Measurements from ENCODE around the gene PSKH1. TPM values are rescaled to one million over a fixed set of nuclear protein-coding genes. Genes with fewer than 3 reads are reported as not detected.

Gene PSKH1
- total RNA-seq, 1 experiment from 2014 or later, result 13.8 TPM

GRCh38 chr16:67939507-67940445 is 46.7 kb downstream of the PSKH1 start:
- Histone ChIP-seq H3K27me3 (no peaks in the 10 kb centered on the region), H3K36me3 (peaks cover 2% of the 10 kb centered on the region), H3K9me3 (no peaks in the 10 kb centered on the region), H3K4me3 (no peak overlapping the region)
- DNase-seq, result no peak

DNA sequence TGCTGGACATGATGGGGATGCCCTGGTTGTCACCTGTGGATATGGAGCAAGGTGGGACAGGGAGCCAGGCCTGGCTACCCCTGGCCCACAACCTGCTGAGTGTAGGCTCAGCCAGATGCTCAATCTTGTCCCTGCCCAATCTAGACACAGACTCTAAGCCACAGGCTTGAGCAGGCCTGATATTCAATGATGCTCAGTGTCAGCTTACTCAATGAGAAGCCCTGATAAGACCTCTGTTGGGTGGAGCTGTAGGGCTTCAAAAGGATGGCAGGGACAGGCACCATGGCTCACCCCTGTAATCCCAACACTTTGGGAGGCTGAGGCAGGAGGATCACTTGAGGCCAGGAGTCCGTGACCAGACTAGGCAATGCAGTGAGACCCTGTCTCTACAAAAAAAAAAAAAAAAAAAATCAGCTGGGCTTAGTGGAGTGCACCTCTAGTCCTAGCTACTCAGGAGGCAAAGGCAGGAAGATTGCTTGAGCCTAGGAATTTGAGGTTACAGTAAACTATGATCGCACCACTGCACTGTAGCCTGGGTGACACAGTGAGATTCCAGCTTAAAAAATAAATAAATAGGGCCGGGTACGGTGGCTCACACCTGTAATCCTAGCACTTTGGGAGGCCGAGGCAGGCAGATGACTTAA is 47.5 kb downstream of the PSKH1 start:
- Histone ChIP-seq H3K36me3 (peaks cover 2% of the 10 kb centered on the region), H3K4me3 (no peak overlapping the region), H3K27me3 (no peaks in the 10 kb centered on the region), H3K9me3 (no peaks in the 10 kb centered on the region)
- no peak for DNase-seq

DNA sequence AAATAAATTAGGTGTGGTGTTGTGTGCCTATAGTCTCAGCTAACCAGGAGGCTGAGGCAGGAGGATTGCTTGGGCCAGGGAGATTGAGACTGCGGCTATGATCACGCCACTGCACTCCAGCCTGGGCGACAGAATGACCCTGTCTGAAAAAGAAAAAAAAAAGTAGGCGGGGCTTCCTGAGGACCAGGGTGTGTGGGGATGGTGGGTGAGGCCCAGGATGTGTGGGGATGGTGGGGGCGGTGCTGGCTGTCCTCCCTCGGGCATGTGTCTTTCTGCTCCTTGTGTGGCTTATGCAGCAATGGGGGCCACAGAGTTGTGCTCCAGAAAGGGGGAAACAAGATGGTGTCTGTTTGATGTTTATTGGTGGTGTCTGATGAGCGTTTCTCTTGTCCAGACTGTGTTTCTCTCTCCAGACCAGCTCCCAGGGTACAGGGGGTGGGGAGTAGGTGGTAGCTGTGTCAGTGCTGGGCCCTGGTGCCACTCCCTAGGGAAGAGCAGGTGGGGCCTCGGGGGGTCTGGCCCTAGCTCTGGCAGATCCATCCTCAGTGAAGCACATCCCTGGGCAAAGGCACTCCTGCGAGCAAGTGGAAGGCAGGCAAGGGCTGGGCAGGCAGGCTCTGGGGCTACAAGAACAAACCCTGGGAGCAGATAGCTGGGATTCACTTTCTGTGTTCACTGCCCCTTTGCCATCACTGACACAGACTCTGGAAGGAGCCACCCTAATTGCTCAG is 48.6 kb downstream of the PSKH1 start:
- no peaks in the 10 kb centered on the region; the same call in 1 of the 2 replicates for H3K36me3 ChIP-seq
- H3K9me3 ChIP-seq, result no peaks in the 10 kb centered on the region
- no peak overlapping the region for H3K4me3 ChIP-seq
- DNase-seq, result no peak
- no peaks in the 10 kb centered on the region for H3K27me3 ChIP-seq

DNA sequence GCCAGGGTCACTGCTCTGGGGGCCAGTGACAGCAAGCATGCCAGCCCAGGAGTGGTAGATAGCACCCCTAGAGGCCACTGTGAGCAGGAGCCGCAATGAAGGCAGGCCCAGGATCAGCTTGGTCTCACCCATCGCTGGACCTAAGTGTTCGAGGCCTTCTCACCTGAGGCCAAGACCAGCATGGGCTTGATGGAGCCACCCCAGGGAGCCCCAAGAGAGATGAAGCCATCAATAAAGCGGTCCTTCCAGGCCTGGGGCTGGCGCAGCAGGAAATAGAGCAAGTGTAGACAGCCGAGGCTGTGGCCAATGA is 49.1 kb downstream of the PSKH1 start:
- no peak overlapping the region for H3K4me3 ChIP-seq
- no peaks in the 10 kb centered on the region for H3K9me3 ChIP-seq
- H3K27me3 ChIP-seq, result no peaks in the 10 kb centered on the region
- H3K36me3 ChIP-seq, result no peaks in the 10 kb centered on the region; the same call in 1 of the 2 replicates
- peak; percentile 29 for DNase-seq

DNA sequence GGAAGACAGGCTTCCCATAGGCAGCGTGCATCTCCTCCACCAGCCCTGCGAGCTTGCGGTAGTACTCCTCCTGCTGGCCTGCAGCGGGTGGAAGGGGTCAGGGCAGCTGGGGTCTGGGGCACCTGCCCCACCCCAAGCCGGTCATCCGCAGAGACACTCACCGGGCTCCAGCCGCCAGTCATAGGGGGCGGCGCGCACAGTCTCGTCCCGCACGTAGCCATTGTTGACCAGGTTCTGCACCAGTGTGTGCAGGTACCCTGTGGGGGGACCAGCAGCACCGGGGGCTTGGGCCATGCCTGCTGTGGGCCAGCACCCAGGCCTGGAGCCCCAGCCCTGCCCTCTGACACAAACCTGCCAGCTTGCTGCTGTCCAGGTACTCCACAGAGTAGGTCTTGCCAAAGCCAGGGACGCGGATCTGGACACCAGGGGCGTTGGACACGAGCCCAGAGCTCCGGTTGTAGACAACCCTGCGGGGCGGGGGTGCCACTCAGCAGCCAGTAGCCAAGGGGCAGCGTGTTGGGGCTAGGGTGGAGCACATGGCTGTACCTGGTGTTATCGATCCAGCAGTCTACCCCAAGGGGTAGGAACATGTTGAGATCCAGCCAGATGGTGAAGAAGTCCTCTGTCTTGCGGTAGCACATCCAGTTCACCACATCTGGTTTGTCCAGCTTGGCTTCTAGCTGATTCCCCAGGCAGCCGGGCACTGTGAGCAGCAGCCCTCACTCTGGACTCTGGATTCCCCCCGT is 49.6 kb downstream of the PSKH1 start:
- DNase-seq, result no peak
- no peaks in the 10 kb centered on the region for H3K9me3 ChIP-seq
- H3K4me3 ChIP-seq, result no peak overlapping the region
- no peaks in the 10 kb centered on the region for H3K27me3 ChIP-seq
- H3K36me3 ChIP-seq, result no peaks in the 10 kb centered on the region; the same call in 1 of the 2 replicates

DNA sequence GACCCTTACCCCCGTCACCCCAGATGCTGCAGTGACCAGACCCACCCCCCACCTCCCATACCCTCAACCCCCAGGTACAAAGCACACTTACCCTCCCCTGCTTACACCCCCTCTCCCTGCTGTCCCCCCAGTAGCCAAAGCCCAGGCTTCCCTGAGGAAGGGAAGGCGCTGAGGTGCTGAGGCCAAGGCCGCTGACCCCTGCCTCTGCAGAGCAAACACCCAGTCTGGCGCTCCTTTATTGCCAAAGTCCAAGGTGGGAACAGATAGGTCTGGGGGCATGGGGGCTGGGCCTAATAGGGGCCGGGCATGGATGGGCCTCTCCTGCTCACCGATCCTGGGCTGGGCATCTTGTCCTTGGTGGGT is 50.2 kb downstream of the PSKH1 start:
- Histone ChIP-seq H3K9me3 (no peaks in the 10 kb centered on the region), H3K36me3 (no peaks in the 10 kb centered on the region; the same call in 1 of the 2 replicates), H3K4me3 (no peak overlapping the region), H3K27me3 (no peaks in the 10 kb centered on the region)
- DNase-seq, result no peak

DNA sequence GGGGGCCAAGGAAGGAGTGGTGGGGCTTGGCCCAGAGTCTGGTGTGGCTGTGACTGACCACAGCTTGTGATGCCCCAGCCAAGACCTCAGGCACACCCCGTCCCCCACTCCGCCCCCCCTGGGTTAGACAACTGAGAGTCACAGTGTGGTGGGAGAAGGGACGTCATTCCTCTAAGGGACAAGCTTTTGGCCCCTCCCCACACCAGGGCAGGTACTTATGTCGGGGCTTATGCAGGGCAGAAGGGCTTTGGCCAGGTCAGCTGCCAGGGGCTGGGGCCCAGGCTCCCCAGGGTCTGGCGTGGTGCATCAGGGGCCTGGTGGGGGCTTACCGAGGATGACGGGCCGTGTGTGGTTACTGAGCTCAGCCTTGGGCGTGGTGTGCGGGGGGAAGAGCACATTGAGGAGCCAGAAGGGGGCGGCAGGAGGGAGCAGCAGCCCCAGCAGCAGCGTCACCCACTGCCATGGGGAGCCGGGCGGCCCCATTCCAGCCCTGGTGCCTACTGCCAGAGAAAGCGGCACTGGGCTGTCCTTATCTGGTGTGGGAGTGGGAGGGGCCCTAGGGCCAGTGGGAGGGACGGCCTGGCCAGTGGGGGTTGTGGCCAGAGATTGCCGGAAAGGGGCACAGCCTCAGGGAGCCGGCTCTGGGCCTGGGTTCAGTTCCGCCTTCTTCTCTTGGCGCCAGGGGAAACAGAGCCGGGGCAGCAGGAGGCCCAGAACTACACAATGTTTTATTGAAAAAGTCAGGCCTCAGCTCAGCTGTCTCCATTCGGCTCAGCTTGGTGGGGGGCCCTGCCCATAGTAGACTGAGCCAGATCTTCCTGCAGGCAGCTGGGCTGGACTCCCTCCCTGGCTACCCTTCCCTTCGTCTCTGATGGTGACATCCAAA is 50.8 kb downstream of the PSKH1 start, which contains the start of gene LCAT:
TSS of gene LCAT (minus strand) at position 502 of the 886 bp plus-strand sequence. CDS start at position 483, 19 bp downstream.
- DNase-seq, result no peak
- Histone ChIP-seq H3K27me3 (no peaks in the 10 kb centered on the region), H3K36me3 (no peaks in the 10 kb centered on the region; the same call in 1 of the 2 replicates), H3K4me3 (no peak within 1 kb of the TSS), H3K9me3 (no peaks in the 10 kb centered on the region)

DNA sequence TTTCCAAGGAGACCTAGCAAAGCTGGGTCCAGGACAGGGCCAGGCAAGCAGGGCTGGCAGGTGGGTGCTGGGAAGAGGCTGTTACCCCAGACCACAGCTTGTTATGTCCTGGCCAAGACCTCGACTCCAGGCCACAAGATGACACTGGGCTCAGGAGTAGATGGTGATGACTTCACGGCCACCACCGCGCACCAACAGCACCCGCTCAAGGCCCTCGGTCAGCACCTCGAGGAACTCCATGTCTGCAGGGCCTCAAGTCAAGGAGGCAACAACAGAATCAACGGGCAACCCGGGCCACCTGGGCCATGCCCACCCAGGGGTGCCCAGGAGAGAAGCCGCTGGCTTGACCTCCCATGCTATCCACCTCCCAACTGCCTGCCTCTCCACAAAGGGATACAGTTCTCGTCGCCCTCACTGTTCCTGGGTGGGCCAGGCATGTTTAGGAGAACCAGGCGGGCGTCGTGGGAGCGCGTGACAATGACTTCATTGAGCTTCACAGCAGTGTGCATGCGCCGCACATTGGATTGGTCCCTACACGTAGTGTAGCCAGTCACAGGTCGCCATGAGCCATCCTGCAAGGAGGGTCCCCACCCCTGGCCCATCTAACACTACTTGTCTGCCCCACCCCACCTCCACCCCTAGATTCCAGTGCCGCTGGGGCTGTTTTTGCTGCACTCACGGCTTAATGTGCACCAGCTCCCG is 51.8 kb downstream of the PSKH1 start:
- Histone ChIP-seq H3K4me3 (no peak overlapping the region), H3K27me3 (no peaks in the 10 kb centered on the region), H3K36me3 (no peaks in the 10 kb centered on the region; the same call in 1 of the 2 replicates), H3K9me3 (no peaks in the 10 kb centered on the region)
- no peak for DNase-seq

- no peak overlapping the region for H3K4me3 ChIP-seq
- no peaks in the 10 kb centered on the region for H3K27me3 ChIP-seq
- no peak for DNase-seq
- no peaks in the 10 kb centered on the region for H3K9me3 ChIP-seq
- no peaks in the 10 kb centered on the region for H3K36me3 ChIP-seq
These were observed 52.4 kb downstream of the PSKH1 start for GRCh38 chr16:67945392-67945933.

DNA sequence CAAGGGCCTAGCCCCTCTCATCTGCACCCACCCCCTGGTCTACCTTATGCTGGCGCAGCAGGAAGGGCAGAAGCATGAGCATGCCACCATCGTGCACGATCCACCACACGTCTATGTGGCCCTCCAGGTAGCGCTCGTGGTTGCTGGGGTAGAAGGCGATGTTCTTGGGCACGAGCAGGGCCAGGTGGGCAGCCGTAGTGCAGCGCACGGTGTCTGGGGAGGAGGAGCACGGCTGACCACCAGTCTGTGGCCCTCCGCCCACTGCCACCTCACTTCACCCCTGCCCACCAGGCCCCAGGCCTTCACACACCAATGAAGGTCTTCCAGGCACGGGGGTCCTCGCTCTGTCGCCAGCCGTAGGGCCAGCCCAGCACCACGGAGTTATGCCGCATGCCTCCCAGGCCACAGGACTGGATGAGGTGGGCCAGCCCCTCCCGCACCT is 53.1 kb downstream of the PSKH1 start:
- no peaks in the 10 kb centered on the region for H3K27me3 ChIP-seq
- no peak for DNase-seq
- H3K4me3 ChIP-seq, result no peak overlapping the region
- no peaks in the 10 kb centered on the region for H3K36me3 ChIP-seq
- no peaks in the 10 kb centered on the region for H3K9me3 ChIP-seq

DNA sequence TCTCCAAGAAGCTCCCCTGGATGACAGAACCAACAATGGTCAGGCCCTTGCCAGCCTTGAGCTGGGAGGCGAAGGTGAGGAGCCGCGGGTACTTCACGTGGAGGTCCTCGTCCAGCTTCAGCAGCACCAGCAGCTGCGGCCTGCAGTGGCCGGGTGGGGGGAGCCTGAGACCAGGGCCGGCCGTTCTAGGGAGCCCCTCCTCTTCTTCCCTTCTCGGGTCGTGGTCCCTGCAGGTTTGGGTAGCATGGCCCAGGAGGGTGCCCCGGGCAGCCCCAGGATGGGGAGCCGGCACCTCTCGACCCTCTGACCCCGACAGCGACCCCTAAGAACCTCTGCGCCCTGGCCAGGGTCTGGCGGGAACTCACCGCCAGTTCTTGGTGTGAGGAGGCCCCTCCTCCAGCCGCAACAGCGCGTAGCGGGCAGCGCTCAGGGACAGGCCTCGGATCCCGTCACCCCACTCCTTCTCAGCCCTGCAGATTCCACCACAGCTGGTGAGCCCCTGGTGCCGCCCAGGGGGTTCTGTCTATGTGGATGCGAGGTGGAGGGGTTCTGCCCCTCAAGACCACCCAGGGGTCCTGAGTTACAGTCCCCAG is 54.0 kb downstream of the PSKH1 start:
- H3K9me3 ChIP-seq, result no peaks in the 10 kb centered on the region
- no peak overlapping the region for H3K4me3 ChIP-seq
- H3K27me3 ChIP-seq, result no peaks in the 10 kb centered on the region
- no peak for DNase-seq
- H3K36me3 ChIP-seq, result no peaks in the 10 kb centered on the region

GRCh38 chr16:67948015-67948414 is 55.0 kb downstream of the PSKH1 start:
- DNase-seq, result no peak
- Histone ChIP-seq H3K9me3 (no peaks in the 10 kb centered on the region), H3K27me3 (no peaks in the 10 kb centered on the region), H3K36me3 (no peaks in the 10 kb centered on the region), H3K4me3 (no peak overlapping the region)

GRCh38 chr16:67949645-67950044 is 56.6 kb downstream of the PSKH1 start:
- no peak for DNase-seq
- Histone ChIP-seq H3K4me3 (no peak overlapping the region), H3K9me3 (no peaks in the 10 kb centered on the region), H3K27me3 (no peaks in the 10 kb centered on the region), H3K36me3 (no peaks in the 10 kb centered on the region)

GRCh38 chr16:67950335-67950843 is 57.3 kb downstream of the PSKH1 start:
- no peaks in the 10 kb centered on the region for H3K9me3 ChIP-seq
- H3K4me3 ChIP-seq, result no peak overlapping the region
- H3K36me3 ChIP-seq, result no peaks in the 10 kb centered on the region
- H3K27me3 ChIP-seq, result no peaks in the 10 kb centered on the region
- DNase-seq, result no peak
